ENCODE data around the gene KRTAP5-2. TPM values are rescaled to one million over a fixed set of nuclear protein-coding genes. Genes with fewer than 3 reads are reported as not detected.

Gene KRTAP5-2
- total RNA-seq, 1 experiment from 2014 or later: not detected

GRCh38 chr11:1574238-1574932 is 23.7 kb downstream of the KRTAP5-2 start:
- no CpG with 5 or more reads among the region's 64 CpGs for WGBS (ENCODE audit: extremely low coverage, insufficient read length, low lambda C conversion rate)
- Histone ChIP-seq H3K23me2 (ENCODE audit: insufficient read length, low read depth, low read length, poor library complexity, severe bottlenecking) (peaks cover 22% of the 10 kb centered on the region), H2AFZ (ENCODE audit: low read length) (no peak overlapping the region), H2BK15ac (ENCODE audit: low read depth, low read length) (no peak overlapping the region), H4K20me1 (ENCODE audit: control insufficient read depth, insufficient read depth, insufficient read length) (no peaks in the 10 kb centered on the region), H3K14ac (ENCODE audit: insufficient read depth, low read length) (no peak overlapping the region), H3K9ac (ENCODE audit: extremely low read depth, insufficient read length, low read length) (no peak overlapping the region), H3K27me3 (ENCODE audit: insufficient read depth, low read length) (peaks cover 19% of the 10 kb centered on the region), H3K79me1 (ENCODE audit: insufficient read depth, low read depth, low read length, poor library complexity, severe bottlenecking) (no peaks in the 10 kb centered on the region), H4K8ac (replicated peaks; ENCODE audit: insufficient read length, low read depth, low read length) (no peak overlapping the region), H3T11ph (ENCODE audit: low read length) (no peak overlapping the region), H3K23ac (ENCODE audit: insufficient read length, low read depth, low read length) (no peak overlapping the region), H2BK120ac (ENCODE audit: low read depth, low read length, poor library complexity, severe bottlenecking) (no peak overlapping the region), H4K5ac (ENCODE audit: insufficient read length, low read depth, low read length) (no peak overlapping the region), H3K4me1 (ENCODE audit: insufficient read depth, low read length) (no peaks in the 10 kb centered on the region), H3K9me3 (ENCODE audit: control insufficient read depth, low read depth, low read length) (no peaks in the 10 kb centered on the region), H2BK20ac (ENCODE audit: low read depth, low read length, poor library complexity, severe bottlenecking) (no peak overlapping the region), H3K56ac (ENCODE audit: insufficient read length, low read depth, low read length) (no peak overlapping the region), H3K18ac (ENCODE audit: insufficient read length, low read depth, low read length) (no peak overlapping the region), H3K4me2 (ENCODE audit: insufficient read depth, insufficient read length, low read length) (peak overlapping the region; percentile 54), H3K79me2 (ENCODE audit: insufficient read depth, low read length) (no peaks in the 10 kb centered on the region), H2AK5ac (ENCODE audit: insufficient read length, low read length) (no peak overlapping the region), H3K27ac (ENCODE audit: insufficient read length, low read depth, low read length) (no peak overlapping the region), H3K4ac (ENCODE audit: low read depth, low read length) (no peak overlapping the region), H4K91ac (ENCODE audit: insufficient read length, low read depth, low read length) (no peak overlapping the region), H2BK12ac (ENCODE audit: insufficient read length, low read depth, low read length) (no peak overlapping the region), H2BK5ac (ENCODE audit: insufficient read length, low read length) (no peak overlapping the region)
- peak; percentile 78 for TF ChIP-seq CTCF (conservative IDR thresholded peaks at IDR 0.05)
- Mint-ChIP-seq H3K9me3 (peaks cover 8 to 9% of the 10 kb centered on the region in 2 experiments), H3K27ac (no peak overlapping the region), H3K36me3 (ENCODE audit: insufficient read depth in 1 of 3, low read depth in 3 of 3) (peaks cover 0 to 4% (median 0%) of the 10 kb centered on the region in 3 experiments; a peak in 3 of 7 replicates), H3K4me1 (peaks cover 8 to 20% of the 10 kb centered on the region in 2 experiments; a peak in 3 of 4 replicates), H3K27me3 (ENCODE audit: low read depth) (peaks cover 78% of the 10 kb centered on the region), H3K4me3 (peak overlapping the region; percentile 32 to 62; a peak in 3 of 5 replicates)
- peak; percentile 63 for DNase-seq

All from H9 (cell line).